Colon (tissue), 2 donors: ENCODE measurements around the gene ZPR1.

ENCODE experiments used
- FAIRE-seq: peaks from 2 replicates; lab custom pipeline; 2012; peaks lifted over from hg19 to GRCh38; lab: Jason Lieb, UNC
- donor health status: control.
- donor health status: control.

The ZPR1 gene

GRCh38 chr11:116750070-116750718 lies 37.6 kb downstream of the ZPR1 start:
- FAIRE-seq, result no peak

GRCh38 chr11:116742104-116742503 lies 45.7 kb downstream of the ZPR1 start:
- FAIRE-seq, result no peak

- FAIRE-seq, result no peak
Observed at GRCh38 chr11:116740741-116741140, 47.1 kb downstream of the ZPR1 start.

GRCh38 chr11:116738975-116739374 lies 48.8 kb downstream of the ZPR1 start:
- no peak for FAIRE-seq

- FAIRE-seq, result no peak
Observed at GRCh38 chr11:116736763-116737162, 51.1 kb downstream of the ZPR1 start.

- no peak for FAIRE-seq
Observed at GRCh38 chr11:116733969-116734508, 53.8 kb downstream of the ZPR1 start.

GRCh38 chr11:116733043-116733755 lies 54.6 kb downstream of the ZPR1 start:
- FAIRE-seq, result no peak

GRCh38 chr11:116732271-116733042 lies 55.4 kb downstream of the ZPR1 start:
- no peak for FAIRE-seq

GRCh38 chr11:116731821-116732220 lies 56.0 kb downstream of the ZPR1 start:
- FAIRE-seq, result no peak

GRCh38 chr11:116731097-116731761 lies 56.6 kb downstream of the ZPR1 start:
- no peak for FAIRE-seq

GRCh38 chr11:116730601-116731000 lies 57.2 kb downstream of the ZPR1 start:
- no peak for FAIRE-seq

- FAIRE-seq, result no peak
Observed at GRCh38 chr11:116730241-116730561, 57.6 kb downstream of the ZPR1 start.

GRCh38 chr11:116729501-116730240 lies 58.2 kb downstream of the ZPR1 start:
- no peak for FAIRE-seq

GRCh38 chr11:116727990-116728389 lies 59.8 kb downstream of the ZPR1 start:
- FAIRE-seq, result no peak

GRCh38 chr11:116725434-116726221 lies 62.2 kb downstream of the ZPR1 start:
- FAIRE-seq, result no peak

- no peak for FAIRE-seq
Observed at GRCh38 chr11:116724813-116725212, 63.0 kb downstream of the ZPR1 start.
